MM.1S (cell line): ENCODE data around the gene PCDHGB2.

ENCODE experiments used
- CTCF ChIP-seq: fragments of 300-600 bp; sonication (generic); IDR thresholded peaks from 2 replicates; pipeline ENCODE4 v1.5.1; 2016; ENCODE audit warnings: antibody characterized with exemption, low read length, mixed read lengths
- EZH2 ChIP-seq: fragments of 300-600 bp; sonication (generic); optimal IDR thresholded peaks from 2 replicates; pipeline ENCODE3; 2017; ENCODE audit warnings: low read depth, mild to moderate bottlenecking, antibody characterized with exemption, low read length, mixed read lengths

GRCh38 chr5:141389153-141390042 is 29.6 kb downstream of the PCDHGB2 start:
- TF ChIP-seq EZH2 (no peak), CTCF (no peak)
